Fibroblast of lung (primary cell): ENCODE measurements around the gene GRM4. TPM values are rescaled to one million over a fixed set of nuclear protein-coding genes. Genes with fewer than 3 reads are reported as not detected.

Experiments used
- DNase-seq, 2 donors: peaks; one replicate each; pipeline versions ENCODE4 v3.0.0 to v3.0.0-alpha.2; 2010; ENCODE audit warnings: low read depth in 2 of 2
- H2AFZ ChIP-seq: 2 replicates; pipeline ENCODE4 v1.5.1; 2012; ENCODE audit warnings: low read length, control low read depth, inconsistent platforms
- H3K27ac ChIP-seq: 2 replicates; pipeline ENCODE4 v1.5.1; 2011; ENCODE audit warnings: low read length, control low read depth; ENCODE audit not compliant: insufficient read depth
- H3K27me3 ChIP-seq: 2 replicates; pipeline ENCODE4 v1.5.1; 2011; ENCODE audit warnings: mild to moderate bottlenecking, low read length; ENCODE audit not compliant: control insufficient read depth, insufficient read depth
- H3K36me3 ChIP-seq: 2 replicates; pipeline ENCODE4 v1.5.1; 2011; ENCODE audit warnings: low read length; ENCODE audit not compliant: control insufficient read depth, insufficient read depth
- H3K4me1 ChIP-seq: 2 replicates; pipeline ENCODE4 v1.5.1; 2011; ENCODE audit warnings: low read length; ENCODE audit not compliant: control insufficient read depth, insufficient read depth; ENCODE audit errors: extremely low read depth
- H3K4me2 ChIP-seq: 2 replicates; pipeline ENCODE4 v1.5.1; 2011; ENCODE audit warnings: low read length, control low read depth; ENCODE audit not compliant: insufficient read depth; ENCODE audit errors: extremely low read depth
- H3K4me3 ChIP-seq, 4 experiments: fragments of 200-600 bp in 1 of 4; sonication (generic) in 1 of 4; replicated peaks in 1 of 4; 2 replicates each; pipeline ENCODE4 v1.5.1; 2011 to 2016; ENCODE audit warnings: low read length in 4 of 4, low read depth in 3 of 4, mild to moderate bottlenecking in 3 of 4, control low read depth in 2 of 4, inconsistent platforms in 1 of 4, mixed read lengths in 1 of 4; ENCODE audit not compliant: insufficient read depth in 1 of 4; ENCODE audit errors: control extremely low read depth in 1 of 4
- H3K79me2 ChIP-seq: 2 replicates; pipeline ENCODE4 v1.5.1; 2012; ENCODE audit warnings: mild to moderate bottlenecking, low read length, inconsistent platforms; ENCODE audit not compliant: control insufficient read depth, insufficient read depth
- H3K9ac ChIP-seq: 2 replicates; pipeline ENCODE4 v1.5.1; 2011; ENCODE audit warnings: mild to moderate bottlenecking, low read length, control low read depth; ENCODE audit not compliant: insufficient read depth
- H3K9me3 ChIP-seq: 2 replicates; pipeline ENCODE4 v1.5.1; 2012; ENCODE audit warnings: low read depth, low read length; ENCODE audit not compliant: control insufficient read depth, insufficient read depth
- H4K20me1 ChIP-seq: 2 replicates; pipeline ENCODE4 v1.5.1; 2011; ENCODE audit warnings: low read length; ENCODE audit not compliant: control insufficient read depth, insufficient read depth; ENCODE audit errors: extremely low read depth
- CTCF ChIP-seq, 2 donors: IDR thresholded peaks in 1 of 2; conservative IDR thresholded peaks in 1 of 2; 1 replicate in 1 of 2; 2 replicates in 1 of 2; pipeline ENCODE4 v1.5.1; 2011 to 2012; ENCODE audit warnings: low read length in 2 of 2, control low read depth in 1 of 2, inconsistent platforms in 1 of 2, low read depth in 1 of 2, mild to moderate bottlenecking in 1 of 2
- EZH2 ChIP-seq: IDR thresholded peaks from 2 replicates; pipeline ENCODE4 v1.5.1; 2012; ENCODE audit warnings: low read length, control low read depth, mild to moderate bottlenecking; ENCODE audit errors: missing control alignments
- polyA plus RNA-seq, 2 donors: library from polyadenylated mRNA; depleted of rRNA in 1 of 2; stranded (reverse) in 1 of 2; unstranded in 1 of 2; fragments of >200 nt; gene quantifications; 2 replicates each; pipeline ENCODE4 v1.2.1, GENCODE V29; 2011 to 2012; ENCODE audit warnings: missing spikeins in 1 of 2
- total RNA-seq: library from RNA; depleted of rRNA; stranded (reverse); fragments of >200 nt; gene quantifications from 2 replicates; pipeline ENCODE4 v1.2.1, GENCODE V29; 2014

Gene GRM4
- total and polyA plus RNA-seq, 2 donors (not counting 1 experiment from before 2014, with no cell fraction given) = under 0.01 TPM; not detected in 1

- Histone ChIP-seq H3K27ac (no peak overlapping the region), H4K20me1 (no peaks in the 10 kb centered on the region), H3K36me3 (no peaks in the 10 kb centered on the region), H2AFZ (no peak overlapping the region), H3K9me3 (no peaks in the 10 kb centered on the region), H3K4me3 (no peak overlapping the region), H3K4me1 (no peaks in the 10 kb centered on the region), H3K27me3 (peaks cover 3% of the 10 kb centered on the region), H3K4me2 (no peak overlapping the region), H3K79me2 (no peaks in the 10 kb centered on the region), H3K9ac (no peak overlapping the region)
- TF ChIP-seq EZH2 (no peak), CTCF (conservative IDR thresholded peaks at IDR 0.05 in 1 of 2, IDR thresholded peaks at IDR 0.05 in 1 of 2; ENCODE audit: low read depth in 1 of 2, low read length in 2 of 2) (no peak)
- no peak for DNase-seq
Observed at GRCh38 chr6:34025112-34025807, 120.6 kb downstream of the GRM4 start.

- peaks cover 3% of the 10 kb centered on the region for H3K27me3 ChIP-seq
- DNase-seq = no peak
Observed at GRCh38 chr6:34022873-34023255, 123.0 kb downstream of the GRM4 start.

GRCh38 chr6:34022250-34022872 is 123.5 kb downstream of the GRM4 start:
- H3K27ac ChIP-seq = no peak overlapping the region
- H2AFZ ChIP-seq = no peak overlapping the region
- no peak overlapping the region for H3K9ac ChIP-seq
- H3K79me2 ChIP-seq = no peaks in the 10 kb centered on the region
- no peaks in the 10 kb centered on the region for H3K36me3 ChIP-seq
- TF ChIP-seq CTCF (conservative IDR thresholded peaks at IDR 0.05 in 1 of 2, IDR thresholded peaks at IDR 0.05 in 1 of 2; ENCODE audit: low read depth in 1 of 2, low read length in 2 of 2) = no peak
- no peak for TF ChIP-seq EZH2
- H3K9me3 ChIP-seq = no peaks in the 10 kb centered on the region
- no peak for DNase-seq
- peaks cover 3% of the 10 kb centered on the region for H3K27me3 ChIP-seq
- no peak overlapping the region for H3K4me3 ChIP-seq
- no peaks in the 10 kb centered on the region for H3K4me1 ChIP-seq
- H3K4me2 ChIP-seq = no peak overlapping the region
- no peaks in the 10 kb centered on the region for H4K20me1 ChIP-seq

More at GRCh38 chr6:34022873-34023255, 123.0 kb downstream of the GRM4 start:
- no peaks in the 10 kb centered on the region for H4K20me1 ChIP-seq
- no peaks in the 10 kb centered on the region for H3K79me2 ChIP-seq
- H3K4me3 ChIP-seq = no peak overlapping the region
- no peak for TF ChIP-seq EZH2
- TF ChIP-seq CTCF (conservative IDR thresholded peaks at IDR 0.05 in 1 of 2, IDR thresholded peaks at IDR 0.05 in 1 of 2; ENCODE audit: low read depth in 1 of 2, low read length in 2 of 2) = no peak
- no peak overlapping the region for H3K4me2 ChIP-seq
- H2AFZ ChIP-seq = no peak overlapping the region
- no peaks in the 10 kb centered on the region for H3K9me3 ChIP-seq
- H3K36me3 ChIP-seq = no peaks in the 10 kb centered on the region
- no peaks in the 10 kb centered on the region for H3K4me1 ChIP-seq
- H3K27ac ChIP-seq = no peak overlapping the region
- H3K9ac ChIP-seq = no peak overlapping the region
